ENCODE measurements around the gene TOX3. TPM values are rescaled to one million over a fixed set of nuclear protein-coding genes. Genes with fewer than 3 reads are reported as not detected.

Gene TOX3
- polyA plus RNA-seq, 1 of the 3 experiments (the other 2 are of a cell fraction) = not detected

GRCh38 chr16:52547834-52548215 lies 882 bp upstream of the TOX3 start:
- CTCF ChIA-PET = no interaction called here
- H3K79me2 ChIP-seq (ENCODE audit: insufficient read depth) = no peaks in the 10 kb centered on the region
- no peaks in the 10 kb centered on the region for H3K36me3 ChIP-seq (replicated peaks in 1 of 2; ENCODE audit: control insufficient read depth in 1 of 2, insufficient read depth in 2 of 2, low read length in 1 of 2)
- no peaks in the 10 kb centered on the region for H4K20me1 ChIP-seq (ENCODE audit: insufficient read depth)
- DNase-seq = no peak
- WGBS (ENCODE audit: low lambda C conversion rate) = 42% methylated on average over 8 of the region's 8 CpGs
- no peak overlapping the region for H3K4me2 ChIP-seq
- H2AFZ ChIP-seq (ENCODE audit: low read depth) = no peak overlapping the region
- no peaks in the 10 kb centered on the region for H3K9me2 ChIP-seq
- H3K4me1 ChIP-seq (ENCODE audit: control insufficient read depth in 1 of 2, insufficient read depth in 2 of 2, low read depth in 1 of 2, low read length in 1 of 2) = no peaks in the 10 kb centered on the region
- peaks cover 18% of the 10 kb centered on the region; the same call in 1 of the 2 replicates for H3K27me3 ChIP-seq (ENCODE audit: insufficient read depth)
- no peaks in the 10 kb centered on the region for H3K9me3 ChIP-seq
- TF ChIP-seq TAF1 (IDR thresholded peaks at IDR 0.05; ENCODE audit: borderline replicate concordance, low read depth, low read length) (no peak), FOSL2 (IDR thresholded peaks at IDR 0.05; ENCODE audit: borderline replicate concordance, low read depth) (no peak), YY1 (IDR thresholded peaks at IDR 0.05; ENCODE audit: low read depth) (no peak)
- TF ChIP-seq, protein P1, sequence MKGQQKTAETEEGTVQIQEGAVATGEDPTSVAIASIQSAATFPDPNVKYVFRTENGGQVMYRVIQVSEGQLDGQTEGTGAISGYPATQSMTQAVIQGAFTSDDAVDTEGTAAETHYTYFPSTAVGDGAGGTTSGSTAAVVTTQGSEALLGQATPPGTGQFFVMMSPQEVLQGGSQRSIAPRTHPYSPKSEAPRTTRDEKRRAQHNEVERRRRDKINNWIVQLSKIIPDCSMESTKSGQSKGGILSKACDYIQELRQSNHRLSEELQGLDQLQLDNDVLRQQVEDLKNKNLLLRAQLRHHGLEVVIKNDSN (IDR thresholded peaks at IDR 0.05; ENCODE audit: borderline replicate concordance, low read depth) = no peak
- H3K9ac ChIP-seq = no peak overlapping the region
- H3K27ac ChIP-seq (ENCODE audit: low read depth in 2 of 2, low read length in 1 of 2) = no peak overlapping the region
- H3K4me3 ChIP-seq (ENCODE audit: low read depth in 2 of 2, low read length in 1 of 2) = no peak overlapping the region
- no peaks in the 10 kb centered on the region for H3F3A ChIP-seq (replicated peaks; ENCODE audit: insufficient read depth)
- POLR2A ChIA-PET = no interaction called here

- Histone ChIP-seq H3K9ac (no peak overlapping the region), H3K4me1 (ENCODE audit: control insufficient read depth in 1 of 2, insufficient read depth in 2 of 2, low read depth in 1 of 2, low read length in 1 of 2) (no peaks in the 10 kb centered on the region), H3K9me2 (no peaks in the 10 kb centered on the region), H3K79me2 (ENCODE audit: insufficient read depth) (no peaks in the 10 kb centered on the region), H3K4me2 (peak overlapping the region; percentile 28; the same call in 1 of the 2 replicates), H3F3A (replicated peaks; ENCODE audit: insufficient read depth) (no peaks in the 10 kb centered on the region), H3K27ac (ENCODE audit: low read depth in 2 of 2, low read length in 1 of 2) (no peak overlapping the region), H3K27me3 (ENCODE audit: insufficient read depth) (peaks cover 18% of the 10 kb centered on the region; the same call in 1 of the 2 replicates), H3K9me3 (no peaks in the 10 kb centered on the region), H4K20me1 (ENCODE audit: insufficient read depth) (no peaks in the 10 kb centered on the region), H2AFZ (ENCODE audit: low read depth) (no peak overlapping the region), H3K4me3 (ENCODE audit: low read depth in 2 of 2, low read length in 1 of 2) (no peak overlapping the region), H3K36me3 (replicated peaks in 1 of 2; ENCODE audit: control insufficient read depth in 1 of 2, insufficient read depth in 2 of 2, low read length in 1 of 2) (no peaks in the 10 kb centered on the region)
- no peak for TF ChIP-seq RXRA (IDR thresholded peaks at IDR 0.05; ENCODE audit: borderline replicate concordance, low read depth)
- TF ChIP-seq FOXM1 (IDR thresholded peaks at IDR 0.05; ENCODE audit: low read depth) = no peak
- no peak for TF ChIP-seq RFX5 (IDR thresholded peaks at IDR 0.05; ENCODE audit: low read length)
- TF ChIP-seq IRF3 (IDR thresholded peaks at IDR 0.05; ENCODE audit: low read depth, low read length) = no peak
- no peak for TF ChIP-seq TEAD4 (IDR thresholded peaks at IDR 0.05; ENCODE audit: borderline replicate concordance, insufficient read depth)
- POLR2A ChIA-PET = no interaction called here
- 4% methylated on average over 40 of the region's 79 CpGs for WGBS (ENCODE audit: low lambda C conversion rate)
- DNase-seq = peak; percentile 48
- CTCF ChIA-PET = interaction anchor here (0.7 kb wide), 1 partner anchor 451 kb away, joined by 3 read pairs; no protein-coding TSS in a partner anchor
These were observed 496 bp downstream of the TOX3 start for GRCh38 chr16:52546291-52547003.
